Measurements from ENCODE around the gene PHLPP1.

Gene PHLPP1

DNA sequence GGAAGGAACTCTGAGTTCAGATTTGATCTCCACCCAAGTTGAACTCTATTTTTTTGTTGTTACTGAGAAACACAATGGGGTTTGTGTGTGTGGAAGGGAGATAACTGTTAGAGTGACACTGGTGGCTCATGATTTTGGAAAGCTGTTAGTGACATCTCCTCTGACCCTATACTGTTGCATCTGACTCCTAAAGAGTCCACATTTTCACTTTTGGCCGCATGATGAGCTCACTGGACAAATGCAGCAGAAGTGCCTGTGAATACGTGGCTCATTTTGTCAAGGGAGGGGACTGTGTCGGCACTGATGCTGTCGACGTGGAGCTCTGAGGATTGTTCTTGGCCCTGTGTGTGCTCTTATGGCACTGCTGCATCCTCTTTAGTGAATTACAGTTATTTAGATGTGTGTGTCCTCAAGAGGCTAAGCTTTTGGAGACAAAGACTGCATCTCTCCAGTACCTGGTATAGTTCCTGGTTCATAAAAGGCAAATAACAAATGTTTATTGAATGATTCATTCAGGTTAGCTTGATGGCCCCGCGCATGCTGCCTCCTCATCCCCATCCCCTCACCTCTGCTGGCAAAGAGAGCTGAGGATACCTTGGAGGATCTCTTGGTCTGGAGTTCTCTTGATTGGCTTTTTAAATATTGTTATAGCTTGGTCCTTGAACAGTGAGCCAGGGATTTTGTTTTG, 135.4 kb downstream of the PHLPP1 start:
- DNase-seq (ENCODE audit: low read depth): no peak

- DNase-seq (ENCODE audit: low read depth): no peak
These were observed 137.5 kb downstream of the PHLPP1 start for GRCh38 chr18:62852851-62853250.

DNA sequence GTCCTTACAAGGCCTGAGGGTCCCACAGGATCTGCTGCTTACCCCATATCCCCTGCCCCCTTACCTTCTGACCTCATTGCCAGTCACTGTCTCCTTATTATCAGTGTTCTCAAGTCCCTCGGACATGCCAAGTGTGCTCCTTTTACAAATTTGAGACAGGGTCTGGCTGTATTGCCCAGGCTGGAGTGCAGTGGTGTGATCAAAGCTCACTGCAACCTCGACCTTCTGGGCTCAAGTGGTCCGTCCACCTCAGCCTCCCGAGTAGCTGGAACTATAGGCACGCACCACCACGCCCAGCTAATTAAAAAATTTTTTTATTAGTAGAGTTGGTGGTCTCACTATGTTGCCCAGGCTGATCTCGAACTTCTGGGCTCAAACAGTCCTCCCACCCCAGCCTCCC, 141.0 kb downstream of the PHLPP1 start:
- no peak for DNase-seq (ENCODE audit: low read depth)

- no peak for DNase-seq (ENCODE audit: low read depth)
These were observed 142.1 kb downstream of the PHLPP1 start for GRCh38 chr18:62857263-62857976.

- DNase-seq (ENCODE audit: low read depth): no peak
These were observed 144.7 kb downstream of the PHLPP1 start for GRCh38 chr18:62860062-62860461.

DNA sequence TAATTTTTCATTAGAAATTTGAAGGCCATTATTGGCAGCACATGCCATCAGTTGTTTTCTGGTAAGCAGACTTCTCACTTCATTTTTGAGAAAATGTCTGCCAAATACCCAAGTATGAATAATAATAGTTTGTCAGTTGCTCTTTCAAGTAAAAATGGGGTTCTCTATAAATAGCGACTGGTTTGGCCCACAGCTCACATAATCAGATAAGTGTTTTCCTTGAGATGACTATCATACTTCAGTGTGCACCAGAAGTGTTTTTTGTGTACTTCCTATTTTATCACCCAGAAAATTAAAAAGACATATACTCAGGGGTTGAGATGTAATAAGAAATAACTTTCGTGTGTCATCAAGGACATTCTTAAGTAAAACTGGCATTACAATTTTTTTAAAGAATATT, 147.1 kb downstream of the PHLPP1 start:
- DNase-seq (ENCODE audit: low read depth): no peak

DNA sequence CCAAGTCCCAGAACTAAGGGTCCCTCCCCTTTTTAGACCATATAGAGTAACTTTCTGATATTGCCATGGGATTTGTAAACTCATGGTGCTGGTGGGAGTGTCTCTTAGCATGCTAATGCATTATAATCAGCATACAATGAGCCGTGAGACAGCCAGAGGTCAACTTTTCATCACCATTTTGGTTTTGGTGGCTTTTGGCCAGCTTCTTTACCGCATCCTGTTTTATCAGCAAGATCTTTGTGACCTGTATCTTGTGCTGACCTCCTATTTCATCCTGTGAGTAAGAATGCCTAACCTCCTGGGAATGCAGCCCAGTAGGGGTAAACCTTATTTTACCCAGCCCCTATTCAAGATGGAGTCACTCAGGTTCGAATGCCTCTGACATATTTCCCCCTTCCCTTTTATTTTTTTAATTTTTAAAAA, 148.2 kb downstream of the PHLPP1 start:
- no peak for DNase-seq (ENCODE audit: low read depth)

DNA sequence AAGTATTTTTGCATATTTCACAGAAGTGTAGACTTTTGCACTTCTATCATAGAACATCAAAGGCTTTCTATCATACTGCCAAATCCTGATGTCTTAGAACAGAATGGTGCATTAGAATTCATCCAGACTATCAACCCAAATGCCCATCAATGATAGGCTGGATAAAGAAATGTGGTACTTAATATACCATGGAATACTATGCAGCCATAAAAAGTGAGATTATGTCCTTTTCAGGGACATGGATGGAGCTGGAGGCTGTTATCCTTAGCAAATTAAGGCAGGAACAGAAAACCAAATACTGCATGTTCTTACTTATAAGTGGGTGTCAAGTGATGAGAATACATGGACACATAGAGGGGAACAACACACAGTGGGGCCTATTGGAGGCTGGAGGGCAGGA, 150.2 kb downstream of the PHLPP1 start:
- DNase-seq (ENCODE audit: low read depth): no peak

DNA sequence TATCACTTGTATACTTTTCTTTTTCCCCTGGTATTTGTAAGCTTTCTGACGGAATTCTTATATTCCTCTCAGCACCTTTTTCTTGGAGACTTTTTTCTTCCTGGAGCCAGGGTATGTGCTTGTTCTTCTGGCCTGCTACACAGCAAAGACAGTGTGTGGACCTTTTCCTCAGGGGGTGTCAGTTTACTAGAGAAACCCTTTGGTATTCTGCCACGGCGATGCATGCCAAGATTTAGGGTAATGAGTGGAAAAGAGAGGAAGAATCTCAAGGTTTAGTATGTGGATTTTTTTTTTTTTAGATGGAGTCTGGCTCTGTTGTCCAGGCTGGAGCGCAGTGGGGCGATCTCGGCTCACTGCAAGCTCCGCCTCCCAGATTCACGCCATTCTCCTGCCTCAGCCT, 152.2 kb downstream of the PHLPP1 start:
- no peak for DNase-seq (ENCODE audit: low read depth)

DNA sequence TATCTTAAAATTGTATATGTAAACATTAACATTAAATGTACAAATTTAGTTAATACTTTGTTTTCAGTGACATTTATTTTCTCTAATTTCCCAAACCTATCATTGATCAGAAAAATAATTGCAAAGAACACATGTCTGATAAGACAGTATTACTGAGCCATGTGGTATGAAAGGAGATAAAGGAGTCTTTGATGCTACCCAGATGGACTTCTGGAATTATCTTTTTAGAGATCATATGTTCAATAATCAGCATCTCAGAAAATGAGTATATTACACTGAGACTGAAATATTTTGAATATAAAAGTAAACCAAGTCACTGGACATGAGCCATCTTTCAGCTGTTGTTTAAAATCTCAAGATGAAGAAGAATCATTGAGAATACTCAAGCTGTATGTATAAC, 153.3 kb downstream of the PHLPP1 start:
- no peak for DNase-seq (ENCODE audit: low read depth)

DNA sequence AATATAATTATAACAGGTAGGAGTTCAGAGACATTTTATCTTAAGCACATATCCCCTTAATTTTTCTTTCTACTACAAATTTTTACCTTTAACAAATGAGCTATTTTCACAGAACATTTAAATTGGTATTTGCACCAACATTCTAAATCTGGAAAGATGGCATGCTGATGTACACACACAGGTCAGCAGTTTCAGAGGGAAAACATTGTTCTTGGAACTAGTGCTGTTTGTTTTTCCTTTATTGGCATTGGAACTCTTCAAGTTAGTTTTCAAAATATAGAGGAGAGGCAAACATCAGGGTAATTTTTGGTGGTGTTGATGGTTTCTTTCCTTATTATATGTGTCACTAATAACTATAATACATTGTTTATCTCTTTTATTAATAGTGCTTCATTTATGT, 155.3 kb downstream of the PHLPP1 start:
- no peak for DNase-seq (ENCODE audit: low read depth)

- no peak for DNase-seq (ENCODE audit: low read depth)
These were observed 160.0 kb downstream of the PHLPP1 start for GRCh38 chr18:62875323-62875722.

- no peak for DNase-seq (ENCODE audit: low read depth)
These were observed 160.8 kb downstream of the PHLPP1 start for GRCh38 chr18:62876111-62876510.

- DNase-seq (ENCODE audit: low read depth): no peak
These were observed 161.5 kb downstream of the PHLPP1 start for GRCh38 chr18:62876828-62877227.

GRCh38 chr18:62877411-62878221, 162.3 kb downstream of the PHLPP1 start:
- no peak for DNase-seq (ENCODE audit: low read depth)

GRCh38 chr18:62878305-62878704, 163.0 kb downstream of the PHLPP1 start:
- DNase-seq (ENCODE audit: low read depth): no peak

DNA sequence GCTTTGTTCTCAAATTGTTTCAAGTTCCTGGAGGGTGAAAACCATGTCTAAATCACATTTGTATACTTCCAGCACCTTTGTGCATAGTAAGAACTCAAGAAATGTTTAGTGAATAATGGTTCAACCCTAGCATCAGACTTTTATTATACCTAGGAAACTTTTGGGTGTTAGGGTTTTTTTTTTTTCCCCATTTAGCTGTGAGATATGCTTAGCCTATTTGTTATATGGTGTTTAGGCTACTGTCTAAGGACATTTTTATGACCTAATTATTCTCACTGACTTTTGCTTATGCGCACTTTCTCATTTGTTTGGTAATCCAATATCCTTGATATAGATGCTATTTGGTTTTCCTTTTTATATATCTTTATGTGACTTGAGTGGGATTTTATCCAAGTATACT, 164.7 kb downstream of the PHLPP1 start:
- no peak for DNase-seq (ENCODE audit: low read depth)

DNA sequence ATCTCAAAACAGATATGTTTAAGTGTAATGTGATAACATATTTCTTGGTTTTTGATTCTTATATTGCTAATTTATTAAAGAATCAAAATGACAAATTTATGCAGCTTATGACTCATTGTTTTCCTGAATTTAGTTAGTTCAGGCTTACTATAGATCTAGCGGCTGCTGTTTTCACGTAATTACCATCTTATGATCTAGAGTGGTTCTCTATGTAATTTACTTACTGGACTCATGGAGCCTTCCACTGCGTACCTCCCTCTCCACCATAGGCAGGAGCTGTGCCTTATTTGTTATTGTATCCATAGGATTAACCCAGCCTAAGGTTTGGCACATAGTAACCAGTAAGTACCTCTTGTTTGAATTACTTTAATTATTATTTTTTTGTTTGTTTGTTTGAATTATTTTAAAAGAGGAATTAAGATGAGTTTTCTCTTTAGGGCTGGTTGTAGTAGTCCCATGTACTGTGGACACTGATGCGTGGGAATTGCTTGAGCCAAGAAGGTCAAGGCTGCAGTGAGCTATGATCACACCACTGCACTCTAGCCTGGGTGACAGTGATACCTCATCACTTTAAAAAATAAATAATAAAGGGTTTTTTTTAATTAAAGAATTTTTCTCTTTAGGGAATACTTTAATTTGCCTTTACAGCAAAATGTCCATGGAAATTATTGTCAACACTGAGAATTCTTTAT, 165.5 kb downstream of the PHLPP1 start:
- no peak for DNase-seq (ENCODE audit: low read depth)

DNA sequence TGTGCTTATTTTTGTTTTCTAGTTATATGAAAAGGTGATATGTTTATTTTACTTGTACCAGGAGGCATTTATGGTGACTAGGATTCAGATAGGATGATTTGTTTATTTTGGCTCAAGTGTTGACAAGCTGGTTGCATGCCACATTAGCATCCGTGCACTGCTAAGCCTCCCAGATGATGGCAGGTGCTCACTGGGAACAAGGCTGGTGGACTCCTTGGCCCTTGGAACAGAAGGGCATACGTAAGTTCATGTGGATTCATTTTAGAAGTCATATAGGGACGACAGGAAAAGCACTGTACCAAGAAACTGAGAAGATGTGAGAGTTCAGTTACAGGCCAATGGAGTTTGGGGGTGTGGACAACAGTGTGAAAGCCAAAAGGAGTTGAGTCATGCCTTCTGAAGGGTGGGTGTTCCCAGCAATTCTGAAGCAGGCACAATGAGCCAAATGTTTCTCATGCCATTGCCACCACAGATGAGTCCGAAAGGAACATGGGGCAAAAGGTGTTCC, 166.2 kb downstream of the PHLPP1 start:
- DNase-seq (ENCODE audit: low read depth): no peak

GRCh38 chr18:62883937-62884735, 168.8 kb downstream of the PHLPP1 start:
- DNase-seq (ENCODE audit: low read depth): no peak

- DNase-seq (ENCODE audit: low read depth): no peak
These were observed 170.5 kb downstream of the PHLPP1 start for GRCh38 chr18:62885804-62886203.

Measured in stimulated activated CD8-positive, alpha-beta memory T cell treated with anti-CD3 and anti-CD28 coated beads, Interleukin-15, amount 100 ng/mL, for 24 hours (primary cell).